Esophagus squamous epithelium (tissue), 4 donors: ENCODE data around the gene IMMP2L.

ENCODE experiments used
- POLR2A ChIP-seq, 4 donors: fragments of 450-650 bp; IDR thresholded peaks; one replicate each; pipeline ENCODE4 v1.6.1; 2017; ENCODE audit warnings: antibody characterized with exemption in 4 of 4, mild to moderate bottlenecking in 4 of 4, moderate library complexity in 3 of 4
- TF ChIP-seq, protein P1 (sequence below), 6 experiments: fragments of 450-650 bp in 4 of 6; fragments of 200-600 bp in 2 of 6; sonication (generic) in 2 of 6; IDR thresholded peaks; one replicate each; pipeline ENCODE4 v1.5.1; 2016 to 2019; ENCODE audit warnings: antibody characterized with exemption in 6 of 6, mild to moderate bottlenecking in 4 of 6, moderate library complexity in 4 of 6

DNA sequence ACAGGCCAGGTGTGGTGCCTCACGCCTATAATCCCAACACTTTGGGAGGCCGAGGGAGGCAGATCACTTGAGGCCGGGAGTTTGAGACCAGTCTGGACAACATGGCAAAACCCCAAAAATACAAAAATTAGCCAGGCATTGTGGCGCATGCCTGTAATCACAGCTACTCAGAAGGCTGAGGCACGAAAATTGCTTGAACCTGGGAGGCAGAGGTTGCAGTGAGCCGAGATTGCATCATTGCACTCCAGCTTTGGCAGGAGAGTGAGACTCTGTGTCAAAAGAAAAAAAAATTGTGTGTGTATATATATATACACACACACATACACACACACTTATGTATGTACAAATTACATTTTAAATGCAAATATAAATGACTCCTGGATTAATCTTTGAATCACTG lies 548.2 kb downstream of the IMMP2L start:
- no peak for TF ChIP-seq POLR2A (IDR thresholded peaks at IDR 0.05)
- TF ChIP-seq, protein P1, sequence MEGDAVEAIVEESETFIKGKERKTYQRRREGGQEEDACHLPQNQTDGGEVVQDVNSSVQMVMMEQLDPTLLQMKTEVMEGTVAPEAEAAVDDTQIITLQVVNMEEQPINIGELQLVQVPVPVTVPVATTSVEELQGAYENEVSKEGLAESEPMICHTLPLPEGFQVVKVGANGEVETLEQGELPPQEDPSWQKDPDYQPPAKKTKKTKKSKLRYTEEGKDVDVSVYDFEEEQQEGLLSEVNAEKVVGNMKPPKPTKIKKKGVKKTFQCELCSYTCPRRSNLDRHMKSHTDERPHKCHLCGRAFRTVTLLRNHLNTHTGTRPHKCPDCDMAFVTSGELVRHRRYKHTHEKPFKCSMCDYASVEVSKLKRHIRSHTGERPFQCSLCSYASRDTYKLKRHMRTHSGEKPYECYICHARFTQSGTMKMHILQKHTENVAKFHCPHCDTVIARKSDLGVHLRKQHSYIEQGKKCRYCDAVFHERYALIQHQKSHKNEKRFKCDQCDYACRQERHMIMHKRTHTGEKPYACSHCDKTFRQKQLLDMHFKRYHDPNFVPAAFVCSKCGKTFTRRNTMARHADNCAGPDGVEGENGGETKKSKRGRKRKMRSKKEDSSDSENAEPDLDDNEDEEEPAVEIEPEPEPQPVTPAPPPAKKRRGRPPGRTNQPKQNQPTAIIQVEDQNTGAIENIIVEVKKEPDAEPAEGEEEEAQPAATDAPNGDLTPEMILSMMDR (IDR thresholded peaks at IDR 0.05), result no peak
